IPS-18a (cell line): ENCODE data around the gene OSBPL10.

Experiments used
- H3K27ac ChIP-seq: one replicate; pipeline ENCODE4 v1.5.1; 2013; ENCODE audit warnings: low read length
- H3K27me3 ChIP-seq: one replicate; pipeline ENCODE4 v1.6.1; 2013; ENCODE audit warnings: mild to moderate bottlenecking, low read length; ENCODE audit not compliant: control insufficient read depth, insufficient read depth
- H3K36me3 ChIP-seq: one replicate; pipeline ENCODE4 v1.6.1; 2013; ENCODE audit warnings: low read depth, low read length; ENCODE audit not compliant: control insufficient read depth
- H3K4me1 ChIP-seq: one replicate; pipeline ENCODE4 v1.6.1; 2013; ENCODE audit warnings: low read depth, low read length; ENCODE audit not compliant: control insufficient read depth
- H3K4me3 ChIP-seq: one replicate; pipeline ENCODE4 v1.5.1; 2013; ENCODE audit warnings: low read length
- H3K9ac ChIP-seq: one replicate; pipeline ENCODE4 v1.6.1; 2013; ENCODE audit warnings: mild to moderate bottlenecking, low read length, moderate library complexity
- H3K9me3 ChIP-seq: one replicate; pipeline ENCODE4 v1.6.1; 2013; ENCODE audit warnings: low read depth, low read length; ENCODE audit not compliant: control insufficient read depth

OSBPL10 gene

DNA sequence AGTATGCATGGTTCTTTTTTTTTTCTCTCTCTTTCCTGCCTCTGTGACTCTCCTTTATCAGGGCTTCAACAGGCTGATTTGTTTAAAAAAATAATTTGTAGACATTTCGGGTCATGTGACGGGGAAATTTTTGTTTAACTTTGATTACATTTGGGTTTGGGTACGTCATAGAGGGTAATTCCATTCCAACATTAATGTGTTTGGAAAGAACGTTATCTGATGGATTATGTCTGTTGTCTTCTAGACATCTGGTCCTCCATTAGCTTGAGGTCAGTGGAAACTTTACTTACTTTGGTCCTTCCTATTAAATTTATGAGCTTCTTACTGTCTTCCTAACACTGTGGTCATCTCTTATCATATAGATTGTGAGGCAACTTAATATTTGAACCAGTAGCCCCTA is 367.4 kb downstream of the OSBPL10 start:
- Histone ChIP-seq H3K4me3 (no peak overlapping the region), H3K27me3 (no peaks in the 10 kb centered on the region), H3K9ac (no peak overlapping the region), H3K27ac (no peak overlapping the region), H3K4me1 (peaks cover 11% of the 10 kb centered on the region), H3K9me3 (no peaks in the 10 kb centered on the region), H3K36me3 (peaks cover 6% of the 10 kb centered on the region)

DNA sequence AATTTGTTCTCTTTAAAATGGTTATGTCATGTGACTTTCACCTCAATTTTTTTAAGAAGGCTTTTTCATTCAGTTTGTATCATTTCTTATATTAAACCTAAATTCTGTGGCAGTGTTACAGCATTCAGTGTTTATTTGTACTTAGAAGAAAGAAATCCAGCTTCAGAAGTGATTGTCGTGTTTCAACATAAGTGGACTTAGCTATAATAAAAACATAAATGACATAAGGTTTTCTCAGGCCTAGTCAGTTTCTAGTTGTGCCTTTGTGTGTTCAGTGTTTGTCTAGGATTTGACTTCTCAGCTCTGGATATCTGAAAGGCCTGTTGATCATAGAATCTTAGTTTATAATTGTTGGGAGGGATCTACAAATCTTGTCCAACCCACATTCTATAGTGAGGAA is 367.9 kb downstream of the OSBPL10 start:
- H3K9ac ChIP-seq = no peak overlapping the region
- no peaks in the 10 kb centered on the region for H3K27me3 ChIP-seq
- peaks cover 11% of the 10 kb centered on the region for H3K4me1 ChIP-seq
- no peaks in the 10 kb centered on the region for H3K9me3 ChIP-seq
- H3K36me3 ChIP-seq = peaks cover 10% of the 10 kb centered on the region
- H3K4me3 ChIP-seq = no peak overlapping the region
- H3K27ac ChIP-seq = no peak overlapping the region
